CD4-positive, alpha-beta memory T cell (primary cell): ENCODE measurements around the gene PPP1R12A. TPM values are rescaled to one million over a fixed set of nuclear protein-coding genes. Genes with fewer than 3 reads are reported as not detected.

ENCODE experiments used
- CTCF ChIA-PET: fragments of 350-600 bp; sonication (Branson Sonifier 250); formaldehyde crosslinking; loops from one replicate; lab custom pipeline; 2021; ENCODE audit warnings: inconsistent platforms; ENCODE audit not compliant: partially characterized antibody; lab: Charles Lee
- POLR2A ChIA-PET: fragments of 350-600 bp; sonication (Branson Sonifier 250); formaldehyde crosslinking; loops from one replicate; lab custom pipeline; 2021; ENCODE audit not compliant: partially characterized antibody; lab: Charles Lee
- DNase-seq, 5 donors: peaks; one replicate each; pipeline versions ENCODE4 v3.0.0 to v3.0.0-alpha.2; 2020 to 2022; ENCODE audit warnings: mixed read lengths in 1 of 5
- H3K27ac ChIP-seq: one replicate; pipeline ENCODE4 v1.7.0; 2013; ENCODE audit warnings: low read depth, low read length
- H3K27me3 ChIP-seq: 2 replicates; pipeline ENCODE4 v1.7.0; 2013; ENCODE audit warnings: mild to moderate bottlenecking, low read length, moderate library complexity; ENCODE audit not compliant: insufficient read depth
- H3K36me3 ChIP-seq: 2 replicates; pipeline ENCODE4 v1.7.0; 2013; ENCODE audit warnings: mild to moderate bottlenecking, low read length, moderate library complexity; ENCODE audit not compliant: insufficient read depth
- H3K4me1 ChIP-seq: 2 replicates; pipeline ENCODE4 v1.7.0; 2013; ENCODE audit warnings: mild to moderate bottlenecking, low read length, moderate library complexity; ENCODE audit not compliant: insufficient read depth
- H3K4me3 ChIP-seq, 2 donors: one replicate each; pipeline ENCODE4 v1.7.0; 2013; ENCODE audit warnings: low read length in 2 of 2, mild to moderate bottlenecking in 1 of 2
- H3K9me3 ChIP-seq, 2 donors: one replicate each; pipeline ENCODE4 v1.7.0; 2013; ENCODE audit warnings: low read length in 2 of 2, control low read depth in 1 of 2; ENCODE audit not compliant: control insufficient read depth in 1 of 2
- H3K27ac Mint-ChIP-seq, 7 donors: one replicate each; pipeline ENCODE4 v1.8.0; 2020 to 2021; ENCODE audit warnings: mixed read lengths in 7 of 7, mild to moderate bottlenecking in 6 of 7, inconsistent platforms in 3 of 7, moderate library complexity in 3 of 7
- H3K27me3 Mint-ChIP-seq, 2 donors: one replicate each; pipeline ENCODE4 v1.8.0; 2020 to 2021; ENCODE audit warnings: mixed read lengths in 2 of 2
- H3K36me3 Mint-ChIP-seq, 2 donors: one replicate each; pipeline ENCODE4 v1.8.0; 2020 to 2021; ENCODE audit warnings: mixed read lengths in 2 of 2, inconsistent platforms in 1 of 2, mild to moderate bottlenecking in 1 of 2
- H3K4me1 Mint-ChIP-seq, 4 donors: one replicate each; pipeline ENCODE4 v1.8.0; 2020 to 2021; ENCODE audit warnings: mixed read lengths in 4 of 4, mild to moderate bottlenecking in 1 of 4
- H3K4me3 Mint-ChIP-seq, 8 donors: one replicate each; pipeline ENCODE4 v1.8.0; 2020 to 2021; ENCODE audit warnings: mixed read lengths in 8 of 8, mild to moderate bottlenecking in 7 of 8, moderate library complexity in 6 of 8, inconsistent platforms in 3 of 8
- H3K9me3 Mint-ChIP-seq, 8 donors: one replicate each; pipeline ENCODE4 v1.8.0; 2020 to 2021; ENCODE audit warnings: mixed read lengths in 8 of 8, mild to moderate bottlenecking in 5 of 8, inconsistent platforms in 3 of 8, moderate library complexity in 1 of 8
- intact Hi-C: fragments of 100-400 bp; cut with micrococcal nuclease; formaldehyde crosslinking; loops from one replicate; pipeline ENCODE4 v1.15.1; 2023
- polyA plus RNA-seq, 2 donors: library from polyadenylated mRNA; unstranded; fragments of 300-500 nt; fragmentation: Illumina TruSeq; gene quantifications; one replicate each; pipeline ENCODE4 v1.2.3, GENCODE V29; 2021
- total RNA-seq, 2 experiments: library from RNA; stranded (reverse); gene quantifications; one replicate each; pipeline ENCODE4 v1.2.3, GENCODE V29; 2021

Gene PPP1R12A
- total and polyA plus RNA-seq, 4 experiments from 2014 or later = 73.1 to 130 (median 128) TPM

GRCh38 chr12:79776111-79776510, 158.8 kb downstream of the PPP1R12A start:
- Histone ChIP-seq H3K9me3 (no peaks in the 10 kb centered on the region), H3K27ac (no peak overlapping the region), H3K27me3 (no peaks in the 10 kb centered on the region), H3K36me3 (peaks cover 17% of the 10 kb centered on the region), H3K4me1 (no peaks in the 10 kb centered on the region), H3K4me3 (no peak overlapping the region)
- ChIA-PET POLR2A (no interaction called here), CTCF (interaction anchor here (1.1 kb wide), 1 partner anchor 9 kb away, joined by 4 read pairs; no protein-coding TSS in a partner anchor)
- Mint-ChIP-seq H3K27ac (no peak overlapping the region), H3K4me3 (no peak overlapping the region), H3K27me3 (no peaks in the 10 kb centered on the region), H3K4me1 (no peaks in the 10 kb centered on the region), H3K9me3 (no peaks in the 10 kb centered on the region), H3K36me3 (peaks cover 21 to 43% of the 10 kb centered on the region in 2 donors)
- DNase-seq = no peak
- intact Hi-C loops = no loop called here

GRCh38 chr12:79775355-79776027, 159.4 kb downstream of the PPP1R12A start:
- H3K4me3 Mint-ChIP-seq = no peak overlapping the region
- H3K4me1 Mint-ChIP-seq = no peaks in the 10 kb centered on the region
- Histone ChIP-seq H3K4me3 (no peak overlapping the region), H3K27ac (no peak overlapping the region), H3K9me3 (no peaks in the 10 kb centered on the region), H3K36me3 (peaks cover 17% of the 10 kb centered on the region), H3K27me3 (no peaks in the 10 kb centered on the region), H3K4me1 (no peaks in the 10 kb centered on the region)
- peaks cover 21 to 42% of the 10 kb centered on the region in 2 donors for H3K36me3 Mint-ChIP-seq
- no peak for DNase-seq
- no peaks in the 10 kb centered on the region for H3K27me3 Mint-ChIP-seq
- CTCF ChIA-PET = interaction anchor here (1.1 kb wide), 1 partner anchor 9 kb away, joined by 4 read pairs; no protein-coding TSS in a partner anchor
- intact Hi-C loops = no loop called here
- H3K9me3 Mint-ChIP-seq = peaks cover 0 to 1% (median 0%) of the 10 kb centered on the region in 8 donors
- POLR2A ChIA-PET = no interaction called here
- H3K27ac Mint-ChIP-seq = peak overlapping the region in 2 of 7 donors; percentile 48 to 67

- no peak for DNase-seq
- peaks cover 21 to 29% of the 10 kb centered on the region in 2 donors for H3K36me3 Mint-ChIP-seq
- H3K4me1 Mint-ChIP-seq = peaks cover 0 to 2% (median 0%) of the 10 kb centered on the region in 4 donors
- peaks cover 0 to 1% (median 0%) of the 10 kb centered on the region in 8 donors for H3K9me3 Mint-ChIP-seq
- no peaks in the 10 kb centered on the region for H3K27me3 ChIP-seq
- no peak overlapping the region for H3K4me3 Mint-ChIP-seq
- ChIA-PET CTCF (no interaction called here), POLR2A (interaction anchor here (0.5 kb wide), 1 partner anchor 8 kb away, joined by 3 read pairs; no protein-coding TSS in a partner anchor)
- no peaks in the 10 kb centered on the region for H3K4me1 ChIP-seq
- H3K36me3 ChIP-seq = peaks cover 14% of the 10 kb centered on the region
- no peak overlapping the region for H3K4me3 ChIP-seq
- no peaks in the 10 kb centered on the region for H3K9me3 ChIP-seq
- H3K27ac Mint-ChIP-seq = no peak overlapping the region
- H3K27me3 Mint-ChIP-seq = no peaks in the 10 kb centered on the region
- no peak overlapping the region for H3K27ac ChIP-seq
- intact Hi-C loops = no loop called here
Measured at GRCh38 chr12:79773896-79774295, 161.0 kb downstream of the PPP1R12A start.

GRCh38 chr12:79769860-79770485, 164.9 kb downstream of the PPP1R12A start:
- intact Hi-C loops = no loop called here
- Mint-ChIP-seq H3K9me3 (peaks cover 0 to 2% (median 0%) of the 10 kb centered on the region in 8 donors), H3K27me3 (peaks cover 0 to 2% of the 10 kb centered on the region in 2 donors), H3K4me3 (no peak overlapping the region), H3K27ac (no peak overlapping the region), H3K4me1 (peaks cover 0 to 2% (median 0%) of the 10 kb centered on the region in 4 donors), H3K36me3 (peaks cover 5 to 12% of the 10 kb centered on the region in 2 donors)
- Histone ChIP-seq H3K27ac (no peak overlapping the region), H3K27me3 (no peaks in the 10 kb centered on the region), H3K9me3 (no peaks in the 10 kb centered on the region), H3K4me3 (no peak overlapping the region), H3K36me3 (peaks cover 7% of the 10 kb centered on the region), H3K4me1 (no peaks in the 10 kb centered on the region)
- no peak for DNase-seq
- POLR2A ChIA-PET = no interaction called here
- CTCF ChIA-PET = no interaction called here

GRCh38 chr12:79769189-79769859, 165.6 kb downstream of the PPP1R12A start:
- peak overlapping the region in 1 of 7 donors; percentile 47 for H3K27ac Mint-ChIP-seq
- H3K9me3 Mint-ChIP-seq = peaks cover 0 to 3% (median 0%) of the 10 kb centered on the region in 8 donors
- intact Hi-C loops = no loop called here
- peaks cover 0 to 2% (median 0%) of the 10 kb centered on the region in 4 donors for H3K4me1 Mint-ChIP-seq
- H3K4me3 ChIP-seq = no peak overlapping the region
- ChIA-PET POLR2A (no interaction called here), CTCF (no interaction called here)
- DNase-seq = no peak
- no peaks in the 10 kb centered on the region for H3K9me3 ChIP-seq
- H3K27ac ChIP-seq = no peak overlapping the region
- no peaks in the 10 kb centered on the region for H3K27me3 ChIP-seq
- H3K27me3 Mint-ChIP-seq = peaks cover 0 to 4% of the 10 kb centered on the region in 2 donors
- peaks cover under 1% of the 10 kb centered on the region for H3K36me3 ChIP-seq
- no peak overlapping the region for H3K4me3 Mint-ChIP-seq
- H3K4me1 ChIP-seq = no peaks in the 10 kb centered on the region
- H3K36me3 Mint-ChIP-seq = peaks cover 4 to 7% of the 10 kb centered on the region in 2 donors

- POLR2A ChIA-PET = no interaction called here
- H3K4me1 ChIP-seq = no peaks in the 10 kb centered on the region
- H3K36me3 ChIP-seq = no peaks in the 10 kb centered on the region
- H3K27ac Mint-ChIP-seq = no peak overlapping the region
- peaks cover 2 to 4% of the 10 kb centered on the region in 2 donors for H3K27me3 Mint-ChIP-seq
- CTCF ChIA-PET = interaction anchor here (1.9 kb wide), 1 partner anchor 9 kb away, joined by 4 read pairs; no protein-coding TSS in a partner anchor
- no peak overlapping the region for H3K4me3 ChIP-seq
- H3K36me3 Mint-ChIP-seq = peaks cover 0 to 1% of the 10 kb centered on the region in 2 donors
- no peaks in the 10 kb centered on the region for H3K9me3 ChIP-seq
- H3K9me3 Mint-ChIP-seq = peaks cover 0 to 4% (median under 1%) of the 10 kb centered on the region in 8 donors
- no peak for DNase-seq
- H3K4me3 Mint-ChIP-seq = no peak overlapping the region
- no peaks in the 10 kb centered on the region for H3K27me3 ChIP-seq
- intact Hi-C loops = no loop called here
- peaks cover 0 to 2% (median 0%) of the 10 kb centered on the region in 4 donors for H3K4me1 Mint-ChIP-seq
- no peak overlapping the region for H3K27ac ChIP-seq
Measured at GRCh38 chr12:79766705-79767464, 168.0 kb downstream of the PPP1R12A start.
